ENCODE data around the gene KAT7.

KAT7 gene

DNA sequence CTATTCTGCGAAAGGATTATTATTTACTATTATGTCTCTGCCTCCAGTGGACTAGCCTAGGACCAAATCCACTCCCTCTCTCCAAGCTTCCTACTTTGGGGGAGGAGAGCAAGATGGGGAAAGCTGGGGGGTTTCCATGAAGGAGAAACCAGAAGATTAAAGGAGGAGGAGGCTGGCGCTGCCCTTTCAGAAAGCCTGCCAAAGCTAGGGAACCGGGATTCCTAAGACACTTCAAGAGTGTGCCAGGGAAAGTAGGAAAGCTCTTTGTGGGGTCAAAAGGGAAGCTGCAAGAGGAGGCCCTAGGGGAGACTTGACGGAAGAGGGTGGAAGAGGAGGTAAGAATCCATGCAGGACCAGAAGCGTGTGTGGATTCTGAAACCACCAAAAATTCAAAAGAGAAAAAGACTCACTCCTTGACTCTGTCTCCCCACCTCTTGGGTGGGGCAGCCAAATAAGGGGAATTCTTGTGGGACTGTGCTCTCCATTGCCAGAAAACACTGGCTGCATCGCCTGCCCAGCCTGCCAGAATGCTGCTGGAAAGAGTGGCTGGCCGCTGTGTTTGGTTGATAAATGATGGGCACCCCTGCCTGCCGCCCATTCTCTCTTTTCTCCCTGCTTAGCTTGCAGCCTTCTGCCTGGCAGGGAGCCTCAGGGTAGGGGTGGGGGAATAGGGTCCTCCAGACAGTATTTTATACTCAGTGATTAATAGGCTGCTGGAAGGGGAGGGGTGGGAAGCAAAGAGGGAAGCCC lies 11.8 kb upstream of the KAT7 start:
- H3K9me3 Mint-ChIP-seq: no peaks in the 10 kb centered on the region

DNA sequence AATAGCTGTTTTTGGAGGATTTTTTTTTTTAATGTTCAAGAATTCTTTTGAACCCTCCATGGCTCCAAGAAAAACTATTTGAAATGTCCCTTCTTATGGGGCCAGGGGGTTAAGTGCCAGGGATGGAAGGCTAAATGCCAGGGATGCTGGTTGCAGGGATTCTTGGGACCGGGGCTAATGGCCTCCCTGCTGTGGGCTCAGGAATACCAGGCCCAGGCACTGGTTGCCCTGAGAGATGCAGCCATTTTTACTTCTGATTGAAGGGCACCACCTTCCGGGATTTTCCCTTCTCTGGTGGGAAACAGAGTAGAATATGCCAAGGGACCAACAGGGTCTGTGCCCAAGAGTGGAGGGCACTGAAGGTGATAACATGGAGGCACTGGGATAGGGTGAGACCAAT lies 10.9 kb upstream of the KAT7 start:
- Mint-ChIP-seq H3K9me3 (no peaks in the 10 kb centered on the region), H3K4me1 (ENCODE audit: low read depth) (peaks cover 13% of the 10 kb centered on the region), H3K27ac (no peak overlapping the region), H3K27me3 (no peaks in the 10 kb centered on the region), H3K36me3 (ENCODE audit: low read depth) (no peaks in the 10 kb centered on the region), H3K4me3 (no peak overlapping the region)
- no peak for DNase-seq

More for the DNA sequence above, 11.8 kb upstream of the KAT7 start:
- Mint-ChIP-seq H3K27ac (peak overlapping the region; percentile 15), H3K36me3 (ENCODE audit: low read depth) (no peaks in the 10 kb centered on the region), H3K4me1 (ENCODE audit: low read depth) (peaks cover 13% of the 10 kb centered on the region), H3K27me3 (no peaks in the 10 kb centered on the region), H3K4me3 (no peak overlapping the region)
- no peak for DNase-seq

DNA sequence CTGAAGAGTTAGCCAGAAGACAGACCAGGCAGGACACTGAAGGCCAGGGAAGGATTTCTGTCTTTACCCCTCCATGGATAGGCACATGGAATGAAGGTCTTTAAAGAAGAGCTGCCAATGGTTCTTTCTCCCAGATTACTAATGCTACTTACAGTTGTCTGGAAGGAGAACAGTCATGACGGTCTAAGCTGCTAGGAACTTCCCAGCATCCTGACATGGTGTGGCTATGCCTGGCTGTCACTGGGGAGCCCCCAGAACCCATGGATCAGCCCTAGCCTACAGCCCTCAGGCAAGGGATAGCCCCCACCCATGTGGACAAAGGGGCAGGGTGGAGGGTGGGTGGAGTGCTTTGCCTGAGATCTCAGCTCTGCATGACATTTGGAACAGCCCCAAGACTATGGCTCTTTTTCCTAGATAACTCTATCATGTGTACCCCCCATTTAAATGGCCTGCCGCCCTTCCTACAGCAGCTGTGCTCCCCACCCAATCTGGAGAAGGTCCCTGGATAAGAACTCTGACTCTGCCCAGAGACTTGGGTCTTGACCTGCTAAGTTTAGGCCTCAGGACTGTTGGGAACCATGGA lies 9.2 kb upstream of the KAT7 start:
- H3K36me3 Mint-ChIP-seq (ENCODE audit: low read depth): no peaks in the 10 kb centered on the region
- peak overlapping the region; percentile 63 for H3K27ac Mint-ChIP-seq
- H3K27me3 Mint-ChIP-seq: no peaks in the 10 kb centered on the region
- H3K4me1 Mint-ChIP-seq (ENCODE audit: low read depth): peaks cover 13% of the 10 kb centered on the region
- DNase-seq: no peak
- no peak overlapping the region for H3K4me3 Mint-ChIP-seq
- no peaks in the 10 kb centered on the region for H3K9me3 Mint-ChIP-seq

DNA sequence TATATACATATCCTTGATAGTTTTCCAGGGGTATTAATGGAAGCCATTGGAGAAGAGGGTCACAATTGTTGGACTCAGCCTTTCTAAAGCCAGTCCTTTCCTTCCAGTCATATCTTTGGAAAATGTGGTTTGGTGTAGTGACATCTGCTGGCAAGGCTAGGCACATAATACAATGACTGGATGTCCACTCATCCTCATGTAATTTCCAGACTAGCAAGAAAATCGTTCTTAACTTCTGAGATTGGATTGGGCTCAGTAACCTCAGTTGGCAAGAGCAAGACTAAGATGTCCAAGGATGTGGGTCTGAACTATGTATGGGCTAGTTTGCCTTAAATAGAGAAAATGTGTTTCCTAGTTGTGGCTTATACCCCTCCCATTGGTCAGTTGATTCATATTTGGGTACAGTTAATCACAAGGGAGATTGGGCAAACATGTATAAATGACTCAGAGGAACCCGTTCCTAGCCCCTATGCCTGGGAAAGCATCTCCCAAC lies 8.7 kb upstream of the KAT7 start:
- Mint-ChIP-seq H3K27me3 (no peaks in the 10 kb centered on the region), H3K4me3 (no peak overlapping the region), H3K27ac (peak overlapping the region; percentile 63), H3K36me3 (ENCODE audit: low read depth) (no peaks in the 10 kb centered on the region), H3K9me3 (no peaks in the 10 kb centered on the region), H3K4me1 (ENCODE audit: low read depth) (peaks cover 13% of the 10 kb centered on the region)
- DNase-seq: no peak

DNA sequence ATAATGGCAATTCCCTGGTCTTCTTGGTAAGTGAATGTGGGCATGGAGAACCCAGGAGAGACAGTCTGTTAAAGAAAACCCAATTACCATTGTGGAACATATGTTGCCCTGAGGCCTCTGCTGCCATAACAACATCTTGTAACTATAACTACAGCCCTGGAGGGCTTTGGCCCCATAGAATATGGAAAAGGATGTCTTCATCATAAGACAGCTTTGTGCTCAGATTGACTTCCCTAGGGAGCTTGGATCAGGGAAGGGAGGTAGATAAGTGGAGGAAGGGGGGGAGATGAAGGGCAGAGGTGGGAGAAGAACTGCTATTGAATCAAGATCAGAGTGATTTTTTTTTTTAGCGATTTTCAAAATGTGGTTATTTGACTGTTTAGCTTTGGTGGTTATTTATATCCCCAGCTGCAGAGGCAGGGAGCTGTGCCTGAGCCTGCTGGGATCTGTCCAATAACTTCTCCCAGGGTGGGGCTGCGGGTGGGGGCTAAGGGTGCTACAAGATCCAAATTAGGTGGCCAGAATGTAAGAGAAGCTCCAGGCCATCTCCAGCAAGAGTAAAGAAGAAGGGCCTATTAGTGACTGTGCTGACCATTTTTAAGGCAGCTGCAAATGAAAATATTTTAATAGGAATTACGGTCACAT lies 5.3 kb upstream of the KAT7 start:
- Mint-ChIP-seq H3K36me3 (ENCODE audit: low read depth) (peaks cover 5% of the 10 kb centered on the region), H3K27me3 (no peaks in the 10 kb centered on the region), H3K9me3 (no peaks in the 10 kb centered on the region), H3K4me1 (ENCODE audit: low read depth) (peaks cover 25% of the 10 kb centered on the region), H3K27ac (no peak overlapping the region), H3K4me3 (no peak overlapping the region)
- DNase-seq: no peak

DNA sequence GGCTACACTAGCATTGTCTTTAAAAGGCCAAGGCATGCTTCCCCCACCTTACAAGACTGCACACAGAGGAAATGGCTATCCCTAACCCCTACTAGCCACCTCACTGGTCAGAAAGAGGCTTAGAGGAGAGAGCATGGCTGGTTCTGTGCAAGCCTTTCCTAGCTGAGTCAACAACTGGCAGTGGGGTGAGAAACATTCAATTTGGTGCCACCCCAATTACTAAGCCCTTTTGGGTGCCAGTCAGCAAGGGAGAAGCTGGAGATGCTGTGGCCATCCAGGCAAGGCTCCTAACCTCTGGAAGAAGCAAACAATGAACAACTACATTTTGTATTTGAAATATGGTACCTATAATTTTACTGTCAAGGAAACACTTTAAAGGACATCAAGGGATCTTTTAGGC lies 4.7 kb upstream of the KAT7 start:
- DNase-seq: no peak
- Mint-ChIP-seq H3K4me3 (no peak overlapping the region), H3K9me3 (no peaks in the 10 kb centered on the region), H3K36me3 (ENCODE audit: low read depth) (peaks cover 11% of the 10 kb centered on the region), H3K4me1 (ENCODE audit: low read depth) (peaks cover 27% of the 10 kb centered on the region), H3K27me3 (no peaks in the 10 kb centered on the region), H3K27ac (no peak overlapping the region)

DNA sequence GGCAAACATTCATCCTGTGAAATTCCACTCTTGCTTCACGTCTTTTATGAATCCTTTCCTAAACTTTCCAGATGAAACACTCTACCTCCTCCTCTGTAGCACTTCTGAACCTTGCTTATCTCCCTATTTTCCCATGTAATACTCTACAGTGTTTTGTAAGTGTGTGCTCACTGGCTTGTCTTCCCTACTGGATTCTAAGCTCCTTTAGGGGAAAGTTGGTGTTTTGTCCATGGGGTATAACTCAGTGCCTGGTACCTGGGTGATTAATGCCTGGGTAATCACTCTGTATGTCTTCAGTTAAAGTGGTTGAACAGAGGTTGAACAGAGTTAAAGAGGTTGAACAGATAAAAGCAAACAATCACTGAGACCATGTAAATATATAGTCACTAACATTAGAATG lies 3.8 kb upstream of the KAT7 start:
- no peak overlapping the region for H3K4me3 Mint-ChIP-seq
- H3K27ac Mint-ChIP-seq: no peak overlapping the region
- H3K9me3 Mint-ChIP-seq: no peaks in the 10 kb centered on the region
- H3K4me1 Mint-ChIP-seq (ENCODE audit: low read depth): peaks cover 28% of the 10 kb centered on the region
- DNase-seq: no peak
- H3K27me3 Mint-ChIP-seq: no peaks in the 10 kb centered on the region
- peaks cover 19% of the 10 kb centered on the region for H3K36me3 Mint-ChIP-seq (ENCODE audit: low read depth)

DNA sequence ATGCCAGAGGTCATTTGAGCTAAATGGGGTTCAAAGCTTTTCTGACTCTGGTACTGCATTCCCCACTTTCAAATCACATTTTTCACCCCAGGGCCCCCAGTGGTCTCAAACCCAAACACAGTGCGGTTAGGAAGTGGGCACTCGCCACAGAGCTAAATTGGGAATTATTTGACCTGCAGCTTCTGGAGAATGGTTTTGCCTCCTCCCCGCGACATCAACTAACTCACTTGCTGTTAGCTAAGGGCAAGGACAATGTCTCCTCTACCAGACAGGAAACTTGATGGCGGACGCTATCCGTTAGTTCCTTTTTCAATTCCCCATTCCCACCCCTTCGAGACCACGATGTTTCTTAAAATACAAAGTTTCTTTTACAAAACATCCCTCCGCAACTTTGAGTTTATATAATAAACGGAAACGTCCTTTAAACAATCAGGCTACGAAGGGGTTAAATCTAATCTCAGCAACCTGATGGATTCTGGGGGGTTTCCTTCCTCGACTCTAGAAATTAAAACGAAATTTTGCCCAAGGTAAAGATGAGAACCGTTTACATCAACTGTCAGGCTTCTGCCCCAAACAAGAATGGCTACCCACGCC lies 500 bp upstream of the KAT7 start:
- Mint-ChIP-seq H3K9me3 (no peaks in the 10 kb centered on the region), H3K4me3 (peak overlapping the region; percentile 95), H3K36me3 (ENCODE audit: low read depth) (peaks cover 52% of the 10 kb centered on the region), H3K4me1 (ENCODE audit: low read depth) (peaks cover 52% of the 10 kb centered on the region), H3K27ac (peak overlapping the region; percentile 99), H3K27me3 (no peaks in the 10 kb centered on the region)
- DNase-seq: peak; percentile 52

DNA sequence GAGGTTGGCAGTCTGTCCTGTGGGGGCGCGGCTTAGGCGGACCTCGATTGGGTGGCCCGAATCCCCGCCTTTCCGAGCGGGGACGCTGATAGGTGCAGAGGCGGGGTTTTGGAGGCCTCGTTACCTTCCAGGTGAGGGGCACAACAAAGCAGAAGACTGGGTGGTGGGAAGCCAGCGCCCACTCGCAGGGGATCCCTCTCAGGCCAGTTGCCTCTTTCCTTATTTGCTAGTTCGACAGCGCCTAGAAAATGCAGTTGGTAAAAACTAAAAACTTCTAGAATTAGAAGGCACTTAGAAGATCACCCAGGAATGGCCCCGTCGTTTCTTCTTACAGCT lies 730 bp downstream of the KAT7 start:
- Mint-ChIP-seq H3K9me3 (no peaks in the 10 kb centered on the region), H3K4me1 (ENCODE audit: low read depth) (peaks cover 62% of the 10 kb centered on the region), H3K36me3 (ENCODE audit: low read depth) (peaks cover 64% of the 10 kb centered on the region), H3K27ac (peak overlapping the region; percentile 99), H3K4me3 (peak overlapping the region; percentile 95), H3K27me3 (no peaks in the 10 kb centered on the region)
- no peak for DNase-seq

DNA sequence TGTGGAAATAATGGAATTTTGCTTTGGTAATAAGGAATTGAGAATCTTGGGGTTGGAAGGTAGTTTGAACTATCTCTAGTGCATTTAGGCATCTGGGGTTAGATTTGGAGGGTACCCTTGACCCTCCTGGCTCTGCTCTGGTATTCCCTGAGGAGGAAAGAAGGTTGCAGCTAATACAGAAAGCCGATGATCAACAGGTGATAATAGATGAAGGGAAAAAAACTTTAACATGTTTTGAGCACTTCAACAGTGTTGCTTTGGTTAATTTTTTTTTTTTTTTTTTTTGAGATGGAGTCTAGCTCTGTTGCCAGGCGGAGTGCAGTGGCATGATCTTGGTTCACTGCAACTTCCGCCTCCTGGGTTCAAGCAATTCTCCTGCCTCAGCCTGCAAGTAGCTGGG lies 4.8 kb downstream of the KAT7 start:
- Mint-ChIP-seq H3K27ac (peak overlapping the region; percentile 56), H3K36me3 (ENCODE audit: low read depth) (peaks cover 95% of the 10 kb centered on the region), H3K9me3 (no peaks in the 10 kb centered on the region), H3K27me3 (no peaks in the 10 kb centered on the region), H3K4me1 (ENCODE audit: low read depth) (peaks cover 79% of the 10 kb centered on the region), H3K4me3 (no peak overlapping the region)
- no peak for DNase-seq

DNA sequence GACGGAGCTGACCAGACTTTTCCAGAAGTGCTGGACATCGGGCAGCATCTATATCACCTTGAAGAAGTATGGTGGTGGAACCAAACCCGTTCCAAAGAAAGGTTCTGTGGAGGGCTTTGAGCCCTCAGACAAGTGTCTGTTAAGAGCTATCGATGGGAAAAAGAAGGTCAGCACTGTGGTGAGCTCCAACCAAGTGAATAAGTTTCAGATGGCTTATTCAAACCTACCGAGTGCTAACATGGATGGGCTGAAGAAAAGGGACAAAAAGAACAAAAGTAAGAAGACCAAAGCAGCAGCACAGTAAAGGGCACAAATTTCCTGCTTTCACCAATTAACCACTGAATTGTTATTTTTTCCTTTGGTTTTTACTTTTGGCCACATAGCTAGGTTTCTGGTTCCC lies 6.9 kb downstream of the KAT7 start:
- no peaks in the 10 kb centered on the region for H3K9me3 Mint-ChIP-seq
- peak overlapping the region; percentile 71 for H3K27ac Mint-ChIP-seq
- no peak for DNase-seq
- peaks cover 95% of the 10 kb centered on the region for H3K36me3 Mint-ChIP-seq (ENCODE audit: low read depth)
- H3K27me3 Mint-ChIP-seq: no peaks in the 10 kb centered on the region
- H3K4me3 Mint-ChIP-seq: no peak overlapping the region
- H3K4me1 Mint-ChIP-seq (ENCODE audit: low read depth): peaks cover 76% of the 10 kb centered on the region

DNA sequence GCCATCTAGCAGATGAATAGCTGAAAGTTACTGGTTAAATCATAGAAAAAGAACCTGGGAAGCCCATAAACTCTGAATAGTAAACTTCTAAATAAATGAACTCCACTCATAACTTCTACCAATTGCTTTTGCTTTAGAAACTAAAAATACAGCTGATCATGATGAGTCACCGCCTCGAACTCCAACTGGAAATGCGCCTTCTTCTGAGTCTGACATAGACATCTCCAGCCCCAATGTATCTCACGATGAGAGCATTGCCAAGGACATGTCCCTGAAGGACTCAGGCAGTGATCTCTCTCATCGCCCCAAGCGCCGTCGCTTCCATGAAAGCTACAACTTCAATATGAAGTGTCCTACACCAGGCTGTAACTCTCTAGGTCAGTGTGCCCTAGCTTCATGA lies 9.7 kb downstream of the KAT7 start:
- H3K27ac Mint-ChIP-seq: peak overlapping the region; percentile 72
- H3K4me1 Mint-ChIP-seq (ENCODE audit: low read depth): peaks cover 56% of the 10 kb centered on the region
- H3K36me3 Mint-ChIP-seq (ENCODE audit: low read depth): peaks cover 92% of the 10 kb centered on the region
- no peak for DNase-seq
- H3K9me3 Mint-ChIP-seq: no peaks in the 10 kb centered on the region
- no peaks in the 10 kb centered on the region for H3K27me3 Mint-ChIP-seq
- no peak overlapping the region for H3K4me3 Mint-ChIP-seq

DNA sequence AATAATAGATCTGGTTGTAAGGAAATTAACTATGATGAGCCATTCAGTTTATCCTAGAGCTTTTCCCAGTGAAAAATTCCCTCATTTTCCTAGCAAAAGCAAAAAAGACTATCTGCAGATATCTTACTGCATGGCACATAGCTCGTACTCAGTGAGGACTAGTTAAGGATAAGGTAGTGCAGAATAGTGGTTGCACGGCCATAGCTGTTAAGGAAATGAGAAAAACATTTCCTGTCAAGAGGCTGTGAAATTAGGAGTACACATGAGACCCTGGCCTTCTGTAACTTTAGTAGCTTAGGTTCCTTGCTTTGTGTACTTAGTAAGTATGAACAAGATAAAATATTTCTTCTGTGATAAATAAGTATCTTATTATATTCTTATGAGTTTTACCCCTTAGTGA lies 10.3 kb downstream of the KAT7 start:
- H3K27me3 Mint-ChIP-seq: no peaks in the 10 kb centered on the region
- no peak overlapping the region for H3K4me3 Mint-ChIP-seq
- H3K4me1 Mint-ChIP-seq (ENCODE audit: low read depth): peaks cover 53% of the 10 kb centered on the region
- H3K27ac Mint-ChIP-seq: peak overlapping the region; percentile 63
- H3K9me3 Mint-ChIP-seq: no peaks in the 10 kb centered on the region
- DNase-seq: no peak
- peaks cover 91% of the 10 kb centered on the region for H3K36me3 Mint-ChIP-seq (ENCODE audit: low read depth)

DNA sequence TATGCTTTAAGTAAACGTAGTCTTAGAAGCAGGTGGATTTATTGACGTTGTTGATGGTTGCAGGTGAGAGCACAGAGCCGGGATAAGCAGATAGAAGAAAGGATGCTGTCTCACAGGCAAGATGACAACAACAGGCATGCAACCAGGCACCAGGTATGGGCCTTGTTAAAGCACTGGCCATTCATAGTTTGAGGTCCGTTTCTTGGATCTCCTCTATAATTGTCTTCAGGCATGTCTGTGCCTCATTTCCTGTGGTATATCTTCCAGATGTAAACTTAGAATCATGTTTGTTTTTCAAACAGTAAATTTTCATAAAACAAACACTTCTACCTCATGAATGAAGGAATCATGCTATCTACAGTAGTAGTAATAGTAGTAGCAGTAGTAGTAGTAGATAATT lies 20.6 kb downstream of the KAT7 start:
- H3K4me1 Mint-ChIP-seq (ENCODE audit: low read depth): peaks cover 38% of the 10 kb centered on the region
- H3K36me3 Mint-ChIP-seq (ENCODE audit: low read depth): peaks cover 88% of the 10 kb centered on the region
- no peaks in the 10 kb centered on the region for H3K27me3 Mint-ChIP-seq
- no peak overlapping the region for H3K4me3 Mint-ChIP-seq
- DNase-seq: no peak
- H3K9me3 Mint-ChIP-seq: no peaks in the 10 kb centered on the region
- H3K27ac Mint-ChIP-seq: peak overlapping the region; percentile 4

Data from activated T-cell treated with anti-CD3 and anti-CD28 coated beads, Interleukin-2, amount 50 U/mL, for 24 hours (primary cell).